Measurements from ENCODE around the gene ARHGEF1.

ARHGEF1 gene

DNA sequence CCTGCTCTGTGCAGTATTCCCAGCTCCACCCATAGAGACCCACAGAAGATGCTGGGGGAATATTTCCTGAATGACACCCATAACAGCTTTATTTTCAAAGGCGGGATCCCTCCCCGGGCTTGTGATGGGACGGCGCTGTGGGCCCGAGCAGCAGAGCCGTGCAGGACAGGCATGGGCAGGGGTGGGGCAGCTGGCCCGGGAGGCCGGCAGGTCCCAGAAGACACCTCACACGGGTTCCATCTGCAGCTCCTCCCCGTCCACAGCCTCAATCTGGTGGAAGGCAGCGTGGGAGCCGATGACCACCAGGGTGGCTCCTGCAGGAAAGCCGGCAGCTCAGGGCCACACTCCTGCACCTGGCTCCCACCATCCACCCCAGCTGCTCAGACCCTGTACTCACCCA, 73.6 kb downstream of the ARHGEF1 start:
- no peak for DNase-seq (ENCODE audit: low read depth, low spot score)

Data from ELF-1 (cell line).